A549 (cell line): ENCODE results near the gene OPRL1. TPM values are rescaled to one million over a fixed set of nuclear protein-coding genes. Genes with fewer than 3 reads are reported as not detected.

ENCODE experiments used
- ATAC-seq, 2 experiments: fragments of 200-7000 bp in 1 of 2; fragments of >200 bp in 1 of 2; cut with Nextera tagmentation in 1 of 2; cut with Tn5 transposase in 1 of 2; 3 replicates each; pipeline versions ENCODE4 v1.8.0 to v1.9.1; 2018 to 2020; ENCODE audit warnings: mild to moderate bottlenecking in 1 of 2, moderate library complexity in 1 of 2
- CTCF ChIA-PET: fragments of 300-600 bp; sonication (Branson Sonifier 250); formaldehyde crosslinking; extraction: SDS; loops from one replicate; lab custom pipeline; 2021; ENCODE audit warnings: antibody characterized with exemption, inconsistent platforms; lab: Yijun Ruan, JAX
- POLR2A ChIA-PET: fragments of 350-600 bp; formaldehyde crosslinking; extraction: SDS; loops from one replicate; lab custom pipeline; 2021; ENCODE audit warnings: antibody characterized with exemption, inconsistent platforms; lab: Yijun Ruan, JAX
- DNase-seq, 2 experiments: peaks; one replicate each; pipeline versions ENCODE4 v3.0.0 to v3.0.0-alpha.2; 2011 to 2016; ENCODE audit warnings: low read depth in 1 of 2, low spot score in 1 of 2
- FAIRE-seq: peaks from 2 replicates; lab custom pipeline; 2011; peaks lifted over from hg19 to GRCh38; lab: Jason Lieb, UNC
- H3K27ac ChIP-seq, 2 experiments: fragments of >200 bp; sonication (Bioruptor Twin); formaldehyde crosslinking; 3 replicates each; pipeline ENCODE4 v1.5.1; 2016 to 2017
- H3K4me1 ChIP-seq: fragments of >200 bp; sonication (Bioruptor Twin); formaldehyde crosslinking; 3 replicates; pipeline ENCODE4 v1.6.1; 2016
- H3K4me2 ChIP-seq: fragments of >200 bp; sonication (Bioruptor Twin); formaldehyde crosslinking; 3 replicates; pipeline ENCODE4 v1.6.1; 2016
- H3K4me3 ChIP-seq: fragments of >200 bp; sonication (Bioruptor Twin); formaldehyde crosslinking; 3 replicates; pipeline ENCODE4 v1.5.1; 2016
- H3K9me3 ChIP-seq: fragments of >200 bp; sonication (Bioruptor Twin); formaldehyde crosslinking; 3 replicates; pipeline ENCODE4 v1.6.1; 2016
- ATOH8 ChIP-seq: fragments of 250-450 bp; sonication (Bioruptor Pico); IDR thresholded peaks from 2 replicates; pipeline ENCODE4 v1.5.0; 2020; ENCODE audit warnings: low read depth, mild to moderate bottlenecking, moderate library complexity
- CBX2 ChIP-seq: fragments of 200-600 bp; sonication (generic); IDR thresholded peaks from 2 replicates; pipeline ENCODE4 v1.6.1; 2016; ENCODE audit warnings: low read depth, mild to moderate bottlenecking, borderline replicate concordance
- EHF ChIP-seq: fragments of 250-450 bp; sonication (Bioruptor Pico); IDR thresholded peaks from 2 replicates; pipeline ENCODE4 v1.5.0; 2020; ENCODE audit warnings: mild to moderate bottlenecking
- ELK1 ChIP-seq: fragments of 150-350 bp; IDR thresholded peaks from 2 replicates; pipeline ENCODE4 v1.6.1; 2014; ENCODE audit warnings: low read depth, mild to moderate bottlenecking, low read length
- FOXS1 ChIP-seq: fragments of 250-450 bp; sonication (Bioruptor Pico); IDR thresholded peaks from 2 replicates; pipeline ENCODE4 v1.5.0; 2020; ENCODE audit warnings: mild to moderate bottlenecking, moderate library complexity
- GATA3 ChIP-seq: IDR thresholded peaks from 2 replicates; pipeline ENCODE4 v1.6.1; 2012; ENCODE audit warnings: borderline replicate concordance
- HDAC2 ChIP-seq: fragments of 200-600 bp; sonication (generic); IDR thresholded peaks from 2 replicates; pipeline ENCODE4 v1.6.1; 2016
- HEYL ChIP-seq: fragments of 250-450 bp; sonication (Bioruptor Pico); IDR thresholded peaks from 2 replicates; pipeline ENCODE4 v1.8.0; 2021; ENCODE audit warnings: mild to moderate bottlenecking, moderate library complexity
- KDM1A ChIP-seq: fragments of 200-600 bp; sonication (generic); IDR thresholded peaks from 2 replicates; pipeline ENCODE4 v1.6.1; 2016; ENCODE audit warnings: low read depth, mild to moderate bottlenecking
- MYC ChIP-seq: IDR thresholded peaks from 2 replicates; pipeline ENCODE4 v1.6.1; 2012; ENCODE audit warnings: mild to moderate bottlenecking, inconsistent platforms, low read length, improper control_type of control experiment, borderline replicate concordance
- NR3C1 ChIP-seq: fragments of >200 bp; sonication (Bioruptor Twin); formaldehyde crosslinking; IDR thresholded peaks from 3 replicates; pipeline ENCODE4 v1.6.1; 2017
- PBX3 ChIP-seq: IDR thresholded peaks from 2 replicates; pipeline ENCODE4 v1.6.1; 2012
- RAD21 ChIP-seq, 2 experiments: fragments of >200 bp in 1 of 2; sonication (Bioruptor Twin) in 1 of 2; formaldehyde crosslinking in 1 of 2; IDR thresholded peaks in 1 of 2; conservative IDR thresholded peaks in 1 of 2; 2 replicates in 1 of 2; 3 replicates in 1 of 2; pipeline ENCODE4 v1.6.1; 2012 to 2018; ENCODE audit warnings: inconsistent platforms in 1 of 2
- RFX5 ChIP-seq: fragments of 450-650 bp; IDR thresholded peaks from 2 replicates; pipeline ENCODE4 v1.7.1; 2014; ENCODE audit warnings: antibody characterized with exemption, mild to moderate bottlenecking, moderate library complexity
- RNF2 ChIP-seq: fragments of 200-600 bp; sonication (generic); IDR thresholded peaks from 2 replicates; pipeline ENCODE4 v1.6.1; 2016; ENCODE audit warnings: low read depth, mild to moderate bottlenecking, antibody characterized with exemption, moderate library complexity, borderline replicate concordance
- TP53 ChIP-seq: fragments of 250-450 bp; sonication (Bioruptor Pico); IDR thresholded peaks from 2 replicates; pipeline ENCODE4 v1.5.0; 2021; ENCODE audit warnings: mild to moderate bottlenecking, moderate library complexity
- USF2 ChIP-seq: fragments of 450-650 bp; IDR thresholded peaks from 2 replicates; pipeline ENCODE4 v1.6.1; 2014; ENCODE audit warnings: antibody characterized with exemption
- ZFP36 ChIP-seq: fragments of 450-650 bp; IDR thresholded peaks from 2 replicates; pipeline ENCODE4 v1.6.1; 2014; ENCODE audit warnings: borderline replicate concordance; ENCODE audit not compliant: partially characterized antibody
- ZNF302 ChIP-seq: fragments of 250-450 bp; sonication (Bioruptor Pico); IDR thresholded peaks from 2 replicates; pipeline ENCODE4 v1.9.0; 2021; ENCODE audit warnings: inconsistent platforms, mild to moderate bottlenecking, moderate library complexity
- WGBS: methylation state at CpG from one replicate; pipeline ENCODE4 v1.1.6; 2017; ENCODE audit errors: missing lambda C conversion rate; 5-methylcytosine and 5-hydroxymethylcytosine counted together
- polyA plus RNA-seq, 4 experiments: library from polyadenylated mRNA; depleted of rRNA in 3 of 4; stranded (reverse); fragments of >200 nt; fragmentation: RNase III in 1 of 4; extraction: RNeasy Plus Mini Kit Qiagen cat#74134 plus additional on column Dnase treatment in 1 of 4; gene quantifications; 2 replicates in 3 of 4; 3 replicates in 1 of 4; pipeline ENCODE4 v1.2.3, GENCODE V29; 2011 to 2017
- small RNA-seq, 6 experiments: library from RNA; depleted of rRNA; stranded (forward); fragments of <200 nt; gene quantifications; one replicate each; pipeline ENCODE3, GENCODE V24; 2012

Gene OPRL1
- polyA plus RNA-seq, 2 of the 4 experiments (the other 2 are of a cell fraction) = 0.54 to 1.2 TPM

- ChIA-PET CTCF (interaction anchor here (1.0 kb wide), 1 partner anchor 15 kb away, joined by 3 read pairs; no protein-coding TSS in a partner anchor), POLR2A (interaction anchor here (1.4 kb wide), 1 partner anchor 107 kb away, joined by 5 read pairs; the partner anchor contains the start of gene PCMTD2)
- FAIRE-seq = no peak
- 33% methylated on average over 3 of the region's 7 CpGs for WGBS
- no peak overlapping the region for H3K27ac ChIP-seq
- H3K4me2 ChIP-seq = no peak overlapping the region
- TF ChIP-seq KDM1A = no peak
- TF ChIP-seq RFX5 = no peak
- no peak for TF ChIP-seq PBX3
- no peak for TF ChIP-seq EHF (CRISPR knock-in tag)
- no peak for TF ChIP-seq HEYL
- TF ChIP-seq FOXS1 (CRISPR knock-in tag) = no peak
- TF ChIP-seq GATA3 = no peak
- no peak for TF ChIP-seq ATOH8 (CRISPR knock-in tag)
- no peak for TF ChIP-seq CBX2
- TF ChIP-seq RAD21 (conservative IDR thresholded peaks at IDR 0.05 in 1 of 2, IDR thresholded peaks at IDR 0.05 in 1 of 2) = no peak
- TF ChIP-seq ELK1 = no peak
- no peak for TF ChIP-seq ZFP36
- TF ChIP-seq TP53 (CRISPR knock-in tag) = no peak
- no peak for TF ChIP-seq RNF2
- no peaks in the 10 kb centered on the region for H3K4me1 ChIP-seq
- DNase-seq = no peak
- ATAC-seq = no peak
- H3K9me3 ChIP-seq = peaks cover 20% of the 10 kb centered on the region
- H3K4me3 ChIP-seq = no peak overlapping the region
These were observed 69.3 kb downstream of the OPRL1 start for GRCh38 chr20:64149141-64149540.

- ChIA-PET CTCF (interaction anchor here (0.6 to 0.9 kb wide), 2 partner anchors 9 to 59 kb away, joined by 3 read pairs; no protein-coding TSS in a partner anchor), POLR2A (no interaction called here)
- Histone ChIP-seq H3K9me3 (peaks cover 14% of the 10 kb centered on the region), H3K4me3 (no peak overlapping the region), H3K27ac (no peak overlapping the region)
- FAIRE-seq (no peak), DNase-seq (no peak), ATAC-seq (no peak)
- TF ChIP-seq HDAC2 (no peak), PBX3 (no peak), KDM1A (peak; percentile 66; the same call in 1 of the 2 replicates), USF2 (no peak), RFX5 (no peak), ZNF302 (CRISPR knock-in tag) (no peak), MYC (no peak), NR3C1 (no peak), EHF (CRISPR knock-in tag) (no peak)
- TF ChIP-seq, all 56 proteins: peak for 1
- no peak overlapping the region for H3K4me2 ChIP-seq
- WGBS = 77% methylated on average over 26 of the region's 26 CpGs
- no peaks in the 10 kb centered on the region for H3K4me1 ChIP-seq
These were observed 70.1 kb downstream of the OPRL1 start for GRCh38 chr20:64149809-64150560.

Small RNAs within 50 kb of the gene (small RNA-seq; reads per million reads assigned to genes)
- gene AL355803.1 (0 reads per million in 6 experiments), gene MIR6813 (0 to 2.1 (median 1.9) reads per million in 6 experiments)

Other genes with a start within 250 kb of the OPRL1 start
- gene ZBTB46, start 248.8 kb upstream of the OPRL1 start, polyA plus RNA-seq (2011; rRNA removed) = 0.17 and 0.26 TPM in 2 replicates
- 0.32 to 0.43 TPM (median 0.42 TPM) in 3 replicates for gene ZBTB46, start 248.8 kb upstream of the OPRL1 start, polyA plus RNA-seq (2017; fragmentation: RNase III; extraction: RNeasy Plus Mini Kit Qiagen cat#74134 plus additional on column Dnase treatment)
- not detected in 2 replicates for gene ABHD16B, start 218.6 kb upstream of the OPRL1 start, polyA plus RNA-seq (2011; rRNA removed)
- gene ABHD16B, start 218.6 kb upstream of the OPRL1 start, polyA plus RNA-seq (2017; fragmentation: RNase III; extraction: RNeasy Plus Mini Kit Qiagen cat#74134 plus additional on column Dnase treatment) = not detected in 3 replicates
- gene TPD52L2, start 214.8 kb upstream of the OPRL1 start, polyA plus RNA-seq (2011; rRNA removed) = 86.3 and 93.9 TPM in 2 replicates
- gene TPD52L2, start 214.8 kb upstream of the OPRL1 start, polyA plus RNA-seq (2017; fragmentation: RNase III; extraction: RNeasy Plus Mini Kit Qiagen cat#74134 plus additional on column Dnase treatment) = 94.1 to 102 TPM (median 99.0 TPM) in 3 replicates
- gene DNAJC5, start 185.0 kb upstream of the OPRL1 start, polyA plus RNA-seq (2011; rRNA removed) = 20.3 and 20.4 TPM in 2 replicates
- gene DNAJC5, start 185.0 kb upstream of the OPRL1 start, polyA plus RNA-seq (2017; fragmentation: RNase III; extraction: RNeasy Plus Mini Kit Qiagen cat#74134 plus additional on column Dnase treatment) = 21.7 to 23.2 TPM (median 23.2 TPM) in 3 replicates
- 19.1 and 21.6 TPM in 2 replicates for gene UCKL1, start 123.7 kb upstream of the OPRL1 start, polyA plus RNA-seq (2011; rRNA removed)
- gene UCKL1, start 123.7 kb upstream of the OPRL1 start, polyA plus RNA-seq (2017; fragmentation: RNase III; extraction: RNeasy Plus Mini Kit Qiagen cat#74134 plus additional on column Dnase treatment) = 30.4 to 32.5 TPM (median 31.8 TPM) in 3 replicates
- 2.1 and 3.2 TPM in 2 replicates for gene ZNF512B, start 110.2 kb upstream of the OPRL1 start, polyA plus RNA-seq (2011; rRNA removed)
- 14.4 to 17.6 TPM (median 16.8 TPM) in 3 replicates for gene ZNF512B, start 110.2 kb upstream of the OPRL1 start, polyA plus RNA-seq (2017; fragmentation: RNase III; extraction: RNeasy Plus Mini Kit Qiagen cat#74134 plus additional on column Dnase treatment)
- gene SAMD10, start 100.4 kb upstream of the OPRL1 start, polyA plus RNA-seq (2011; rRNA removed) = not detected in 2 replicates
- not detected in 3 replicates for gene SAMD10, start 100.4 kb upstream of the OPRL1 start, polyA plus RNA-seq (2017; fragmentation: RNase III; extraction: RNeasy Plus Mini Kit Qiagen cat#74134 plus additional on column Dnase treatment)
- gene PRPF6, start 99.0 kb upstream of the OPRL1 start, polyA plus RNA-seq (2011; rRNA removed) = 42.8 and 47.5 TPM in 2 replicates
- gene PRPF6, start 99.0 kb upstream of the OPRL1 start, polyA plus RNA-seq (2017; fragmentation: RNase III; extraction: RNeasy Plus Mini Kit Qiagen cat#74134 plus additional on column Dnase treatment) = 47.2 to 48.9 TPM (median 48.7 TPM) in 3 replicates
- 0.13 and 0.21 TPM in 2 replicates for gene C20orf204, start 43.9 kb upstream of the OPRL1 start, polyA plus RNA-seq (2011; rRNA removed)
- gene C20orf204, start 43.9 kb upstream of the OPRL1 start, polyA plus RNA-seq (2017; fragmentation: RNase III; extraction: RNeasy Plus Mini Kit Qiagen cat#74134 plus additional on column Dnase treatment) = 0.49 to 0.69 TPM (median 0.59 TPM) in 3 replicates
- gene SOX18, start 30.4 kb upstream of the OPRL1 start, polyA plus RNA-seq (2011; rRNA removed) = 0.13 and 0.19 TPM in 2 replicates
- gene SOX18, start 30.4 kb upstream of the OPRL1 start, polyA plus RNA-seq (2017; fragmentation: RNase III; extraction: RNeasy Plus Mini Kit Qiagen cat#74134 plus additional on column Dnase treatment) = 0.92 to 1.4 TPM (median 1.3 TPM) in 3 replicates
- 11.2 and 13.3 TPM in 2 replicates for gene TCEA2, start 16.9 kb upstream of the OPRL1 start, polyA plus RNA-seq (2011; rRNA removed)
- gene TCEA2, start 16.9 kb upstream of the OPRL1 start, polyA plus RNA-seq (2017; fragmentation: RNase III; extraction: RNeasy Plus Mini Kit Qiagen cat#74134 plus additional on column Dnase treatment) = 23.3 to 34.7 TPM (median 29.8 TPM) in 3 replicates
- 12.3 and 13.8 TPM in 2 replicates for gene RGS19, start 564 bp upstream of the OPRL1 start, polyA plus RNA-seq (2011; rRNA removed)
- gene RGS19, start 564 bp upstream of the OPRL1 start, polyA plus RNA-seq (2017; fragmentation: RNase III; extraction: RNeasy Plus Mini Kit Qiagen cat#74134 plus additional on column Dnase treatment) = 16.1 to 18.8 TPM (median 16.5 TPM) in 3 replicates
- gene LKAAEAR1, start 4.3 kb downstream of the OPRL1 start, polyA plus RNA-seq (2011; rRNA removed) = 0.14 TPM in 1 of 2 replicates, not detected in the other
- 0.49 to 0.60 TPM (median 0.56 TPM) in 3 replicates for gene LKAAEAR1, start 4.3 kb downstream of the OPRL1 start, polyA plus RNA-seq (2017; fragmentation: RNase III; extraction: RNeasy Plus Mini Kit Qiagen cat#74134 plus additional on column Dnase treatment)
- not detected in 2 replicates for gene NPBWR2, start 27.5 kb downstream of the OPRL1 start, polyA plus RNA-seq (2011; rRNA removed)
- gene NPBWR2, start 27.5 kb downstream of the OPRL1 start, polyA plus RNA-seq (2017; fragmentation: RNase III; extraction: RNeasy Plus Mini Kit Qiagen cat#74134 plus additional on column Dnase treatment) = not detected in 3 replicates
- gene MYT1, start 84.4 kb downstream of the OPRL1 start, polyA plus RNA-seq (2011; rRNA removed) = 0.22 and 0.29 TPM in 2 replicates
- 0.21 to 0.26 TPM (median 0.26 TPM) in 3 replicates for gene MYT1, start 84.4 kb downstream of the OPRL1 start, polyA plus RNA-seq (2017; fragmentation: RNase III; extraction: RNeasy Plus Mini Kit Qiagen cat#74134 plus additional on column Dnase treatment)
- gene PCMTD2, start 175.7 kb downstream of the OPRL1 start, polyA plus RNA-seq (2011; rRNA removed) = 36.1 and 41.8 TPM in 2 replicates
- gene PCMTD2, start 175.7 kb downstream of the OPRL1 start, polyA plus RNA-seq (2017; fragmentation: RNase III; extraction: RNeasy Plus Mini Kit Qiagen cat#74134 plus additional on column Dnase treatment) = 16.5 to 21.5 TPM (median 19.9 TPM) in 3 replicates